ENCODE data around the gene REM2.
A peak's percentile ranks its signal among the peaks of the same experiment; 100 is the strongest.
"Not testable (repeated sequence)": the region's sequence is repeated elsewhere in the genome, so short reads cannot be mapped to it uniquely, and the experiment has no call there.

Gene REM2

DNA sequence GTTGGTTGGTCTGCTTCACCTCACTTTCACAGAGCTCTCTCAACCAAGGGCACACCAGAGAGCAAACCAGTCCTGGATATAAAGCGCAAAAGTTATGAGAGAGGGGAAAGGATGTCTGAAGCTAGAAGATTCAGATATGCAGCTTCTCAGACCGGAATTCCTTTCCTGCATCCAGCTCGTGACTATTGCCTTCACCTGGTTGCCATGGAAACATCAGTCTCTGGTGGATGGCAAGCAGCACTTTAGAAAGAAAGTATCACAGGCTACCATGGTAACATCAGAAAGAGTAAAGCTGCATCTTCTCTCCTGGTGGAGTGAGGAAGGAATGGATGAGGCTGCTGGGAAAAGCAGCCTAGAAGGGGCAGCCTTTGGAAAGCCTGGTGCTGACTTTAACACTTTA lies 13.7 kb downstream of the REM2 start:
- DNase-seq (ENCODE audit: low spot score) = no peak

DNA sequence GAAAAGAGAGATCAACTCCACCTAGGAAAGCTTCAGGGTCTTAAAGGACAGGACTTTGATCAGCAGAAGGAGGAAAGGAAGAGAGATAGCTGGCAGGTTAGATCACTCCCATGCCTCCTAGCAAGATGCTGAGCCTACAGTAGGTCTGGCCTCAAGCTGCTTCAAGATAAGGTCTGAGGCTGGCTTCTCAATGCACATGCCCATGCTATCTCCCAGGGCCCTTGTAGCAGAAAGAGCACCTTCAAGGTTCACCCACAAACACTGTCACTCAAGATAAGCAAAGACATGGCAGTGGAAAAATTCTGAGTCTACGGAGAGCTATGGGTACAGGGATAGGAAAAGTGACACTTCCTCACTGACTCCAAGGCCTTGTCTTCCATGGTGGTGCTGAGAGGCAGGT lies 14.3 kb downstream of the REM2 start:
- no peak for DNase-seq (ENCODE audit: low spot score)

DNA sequence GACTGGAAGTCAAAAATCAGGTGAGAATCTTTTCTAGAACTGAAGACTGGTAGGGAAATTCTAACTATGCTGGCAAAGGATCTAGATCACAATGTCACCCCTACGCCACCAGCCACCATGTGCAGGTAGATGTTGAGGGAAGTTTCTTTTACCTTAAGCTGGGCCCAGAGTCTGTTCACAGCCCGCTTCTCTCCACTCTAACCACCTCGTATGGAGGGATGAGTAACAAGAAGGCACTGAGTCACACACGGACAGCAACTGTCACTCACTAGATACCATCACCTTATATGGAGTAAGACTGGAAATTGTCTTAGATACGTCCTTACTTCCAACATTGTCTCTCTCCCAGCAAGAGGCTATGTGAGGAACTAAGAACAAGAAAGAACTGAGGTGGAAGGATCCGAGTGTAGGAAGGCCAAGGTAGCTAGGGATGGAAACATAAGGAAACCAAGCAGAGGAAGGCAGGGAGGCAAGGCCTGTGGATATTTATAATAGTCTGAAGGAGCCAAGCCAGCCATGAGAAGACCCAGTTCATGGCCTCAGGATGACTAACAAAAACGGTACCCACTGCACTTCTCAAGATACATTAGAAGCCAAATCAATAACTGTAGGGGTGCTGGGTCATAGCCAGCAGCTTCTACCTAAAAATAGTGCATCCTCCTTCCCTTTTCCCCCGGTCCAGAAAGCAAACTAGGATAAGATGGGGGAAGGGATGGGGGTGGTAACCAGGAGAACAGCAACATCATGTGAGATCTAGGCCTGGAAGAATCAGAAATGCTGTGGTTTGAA lies 15.5 kb downstream of the REM2 start:
- no peak for DNase-seq (ENCODE audit: low spot score)

DNA sequence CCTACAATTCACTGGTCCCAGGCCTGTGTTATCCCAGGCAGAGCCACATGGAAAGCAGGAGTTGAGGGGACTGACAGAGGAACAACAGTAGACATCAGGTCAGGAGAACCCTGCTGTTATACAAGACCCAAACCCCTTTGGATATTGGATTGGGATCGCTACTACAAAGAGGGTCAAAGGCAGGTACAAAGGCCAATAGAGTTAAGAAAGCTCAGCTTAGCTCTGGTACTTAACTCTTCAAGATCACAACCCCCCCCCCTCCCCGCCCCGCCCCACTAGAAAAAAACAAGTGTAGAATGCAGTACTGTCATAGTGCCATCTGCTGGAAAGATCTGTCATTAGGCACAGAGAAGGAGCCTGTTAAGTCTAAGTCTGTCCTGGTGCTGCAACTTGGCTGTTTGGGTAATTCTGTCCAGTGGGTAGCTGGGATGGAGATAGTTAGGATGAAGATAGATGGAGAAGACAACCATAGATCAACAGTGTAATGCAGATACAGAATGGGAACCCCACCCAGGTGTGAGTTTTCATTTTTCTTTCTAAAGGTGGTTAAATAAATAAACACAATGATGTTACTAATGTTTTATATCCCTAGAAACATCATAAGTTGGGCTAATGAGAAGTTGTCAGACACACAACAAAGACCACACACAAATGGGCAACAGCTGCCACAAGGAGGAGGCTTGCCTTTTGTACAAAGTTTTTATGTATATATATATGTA lies 17.2 kb downstream of the REM2 start:
- peak; percentile 73 for DNase-seq (ENCODE audit: low spot score)

DNA sequence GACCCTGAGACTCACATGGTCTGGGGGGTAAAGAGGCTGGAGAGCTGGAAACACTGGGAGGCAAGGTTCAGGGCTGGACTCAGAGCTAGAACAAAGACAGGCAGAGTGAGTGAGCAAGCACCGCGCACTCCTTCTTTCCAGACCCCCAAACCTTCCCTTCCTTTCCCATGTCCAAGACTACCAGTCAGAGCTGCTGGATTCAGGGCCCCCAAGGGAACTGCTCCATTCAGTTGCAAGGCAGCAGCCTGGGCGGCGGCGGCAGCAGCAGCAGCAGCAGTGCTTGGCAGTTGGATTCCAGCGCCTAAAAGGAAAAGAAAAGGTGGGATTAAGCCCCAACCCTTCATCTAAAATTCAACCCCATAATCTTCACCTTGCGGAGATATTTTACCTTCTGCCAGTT lies 18.8 kb downstream of the REM2 start:
- DNase-seq (ENCODE audit: low spot score) = no peak

DNA sequence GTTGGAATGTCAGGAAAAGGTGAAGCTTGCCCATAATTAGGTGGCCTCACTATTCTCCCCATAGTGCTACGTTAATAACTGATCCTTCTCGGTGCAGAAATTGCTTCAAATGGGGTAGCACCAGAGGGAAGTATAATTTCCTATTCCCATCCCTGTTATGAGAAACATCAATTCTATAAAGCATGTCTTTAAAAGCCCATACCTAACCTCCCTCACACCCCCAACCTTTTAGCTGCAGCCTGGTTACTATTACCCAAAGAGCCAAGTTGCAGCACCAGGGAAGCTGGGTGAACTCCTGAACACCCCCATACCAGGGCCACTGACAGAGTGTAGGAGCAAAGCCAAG lies 20.7 kb downstream of the REM2 start:
- DNase-seq (ENCODE audit: low spot score) = no peak

DNA sequence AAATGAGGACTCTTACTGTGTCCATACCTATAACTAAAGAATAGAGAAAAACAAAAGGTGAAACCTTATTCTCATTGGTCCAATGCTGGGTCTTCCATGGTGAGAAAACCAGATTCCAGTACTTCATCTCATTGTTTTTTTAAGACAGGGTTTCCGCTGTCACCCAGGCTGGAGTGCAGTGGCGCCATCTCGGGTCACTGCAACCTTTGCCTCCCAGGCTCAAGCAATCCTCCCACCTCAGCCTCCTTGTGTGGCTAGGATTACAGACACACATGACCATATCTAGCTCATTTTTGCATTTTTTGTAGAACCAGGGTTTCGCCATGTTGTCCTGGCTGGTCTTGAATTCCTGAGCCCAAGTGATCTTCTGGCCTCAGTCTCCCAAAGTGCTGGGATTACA lies 22.6 kb downstream of the REM2 start:
- no peak for DNase-seq (ENCODE audit: low spot score)

DNA sequence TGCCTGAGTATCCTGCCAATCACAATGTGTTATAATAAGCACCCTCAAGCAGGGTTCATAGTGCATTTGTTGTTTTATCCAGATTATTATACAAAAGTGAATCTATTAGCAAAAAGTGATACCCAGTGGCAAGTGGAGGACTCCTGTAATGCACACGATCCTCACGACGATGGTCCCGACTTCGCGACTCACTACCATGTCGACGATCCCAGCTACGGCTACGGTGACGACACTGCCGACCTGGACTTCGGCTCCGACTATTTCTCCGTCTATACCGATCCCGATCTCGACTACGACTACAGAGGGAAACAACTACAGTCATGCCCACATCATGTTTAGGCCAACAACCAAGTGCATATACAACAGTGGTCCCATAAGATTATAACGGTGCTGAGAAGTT lies 23.1 kb downstream of the REM2 start:
- DNase-seq (ENCODE audit: low spot score) = no peak

DNA sequence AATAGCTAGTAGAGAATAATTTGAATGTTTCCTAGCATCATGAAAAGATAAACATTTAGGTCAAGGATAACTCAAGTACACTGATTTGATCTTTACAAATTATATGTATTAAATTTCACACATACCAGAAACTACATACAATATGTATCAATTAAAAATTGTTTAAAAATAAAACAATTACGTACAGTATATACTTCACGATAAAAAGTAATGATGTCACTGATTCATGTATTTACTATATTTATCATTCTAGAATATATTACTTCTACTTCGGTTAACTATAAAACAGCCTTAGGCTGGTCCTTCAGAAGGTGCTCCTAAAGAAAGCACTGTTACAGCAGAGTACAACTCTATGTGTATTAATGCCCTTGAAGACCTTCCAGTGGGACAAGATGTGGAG lies 24.4 kb downstream of the REM2 start:
- DNase-seq (ENCODE audit: low spot score) = no peak

DNA sequence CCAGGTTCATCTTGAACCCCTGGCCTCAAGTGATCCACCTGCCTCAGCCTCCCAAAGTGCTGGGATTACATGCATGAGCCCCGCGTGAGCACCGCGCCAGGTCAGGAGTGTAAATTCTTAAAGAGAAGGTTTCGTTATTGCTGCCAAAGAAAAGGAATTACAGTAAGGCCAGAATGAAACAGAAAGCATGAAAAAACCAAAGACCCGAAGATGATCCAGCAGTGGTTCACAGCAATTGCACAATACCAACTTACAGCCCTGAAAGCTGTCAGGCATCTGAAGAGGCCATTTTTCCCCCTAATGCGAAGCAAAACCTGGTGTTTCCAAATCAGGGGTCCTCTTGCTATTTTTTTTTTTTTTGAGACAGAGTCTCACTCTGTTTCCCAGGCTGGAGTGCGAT lies 25.6 kb downstream of the REM2 start:
- no peak for DNase-seq (ENCODE audit: low spot score)

DNA sequence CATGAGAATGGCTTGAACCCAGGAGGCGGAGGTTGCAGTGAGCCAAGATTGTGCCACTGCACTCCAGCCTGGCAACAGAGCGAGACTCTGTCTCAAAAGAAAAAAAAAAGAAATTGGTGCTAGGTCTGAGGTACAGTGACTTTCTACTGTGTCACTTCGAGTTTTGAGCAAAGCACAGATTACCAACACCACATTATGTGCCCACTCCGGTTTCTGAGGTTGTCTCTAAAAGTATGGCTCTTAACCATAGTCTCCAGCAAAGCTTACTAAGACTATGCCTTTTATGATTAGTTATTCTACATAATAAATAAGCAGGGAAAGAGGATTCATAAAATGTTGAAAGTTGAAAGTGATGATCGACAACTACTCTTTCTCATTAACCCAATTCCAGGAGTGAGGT lies 27.9 kb downstream of the REM2 start:
- DNase-seq (ENCODE audit: low spot score) = no peak

DNA sequence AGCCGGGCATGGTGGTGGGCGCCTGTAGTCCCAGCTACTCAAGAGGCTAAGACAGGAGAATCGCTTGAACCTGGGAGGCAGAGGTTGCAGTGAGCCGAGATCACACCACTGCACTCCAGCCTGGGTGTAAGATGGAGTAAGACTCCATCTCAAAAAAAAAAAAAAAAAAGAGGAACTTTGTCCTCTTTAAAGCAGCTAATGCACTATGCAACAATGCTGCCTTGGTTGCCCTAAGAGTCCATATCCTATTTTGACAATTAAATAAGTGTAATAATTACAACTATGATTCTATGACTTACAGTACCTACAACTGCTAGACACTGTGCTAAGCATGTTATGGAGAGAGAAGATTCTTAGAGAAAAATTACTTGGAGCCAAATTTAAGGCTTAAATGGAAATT lies 31.8 kb downstream of the REM2 start:
- DNase-seq (ENCODE audit: low spot score) = not testable (repeated sequence)

DNA sequence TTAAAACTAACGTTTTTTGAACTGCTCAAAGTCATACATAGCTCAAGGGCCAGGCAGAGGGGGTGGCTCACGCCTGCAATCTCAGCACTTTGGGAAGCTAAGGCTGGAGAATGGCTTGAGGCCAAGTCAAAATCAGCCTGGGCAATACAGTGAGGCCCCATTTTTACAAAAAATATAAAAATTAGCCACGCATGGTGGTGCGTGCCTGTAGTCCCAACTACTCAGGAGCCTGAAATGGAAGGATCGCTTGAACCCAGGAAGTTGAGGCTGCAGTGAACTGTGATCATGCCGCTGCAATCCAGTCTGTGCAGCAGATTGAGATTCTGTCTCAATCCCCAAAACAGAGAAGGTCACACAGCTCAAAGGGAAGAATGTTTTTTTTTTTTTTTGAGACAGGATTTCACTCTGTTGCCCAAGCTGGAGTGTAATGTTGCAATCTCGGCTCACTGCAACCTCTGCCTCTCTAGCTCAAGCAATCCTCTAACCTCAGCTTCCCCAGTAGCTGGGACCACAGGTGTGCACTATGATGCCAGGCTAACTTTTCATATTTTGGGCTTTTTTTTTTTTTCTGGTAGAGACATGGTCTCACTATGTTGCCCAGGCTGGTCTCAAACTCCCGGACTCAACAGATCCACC lies 33.0 kb downstream of the REM2 start:
- no peak for DNase-seq (ENCODE audit: low spot score)

DNA sequence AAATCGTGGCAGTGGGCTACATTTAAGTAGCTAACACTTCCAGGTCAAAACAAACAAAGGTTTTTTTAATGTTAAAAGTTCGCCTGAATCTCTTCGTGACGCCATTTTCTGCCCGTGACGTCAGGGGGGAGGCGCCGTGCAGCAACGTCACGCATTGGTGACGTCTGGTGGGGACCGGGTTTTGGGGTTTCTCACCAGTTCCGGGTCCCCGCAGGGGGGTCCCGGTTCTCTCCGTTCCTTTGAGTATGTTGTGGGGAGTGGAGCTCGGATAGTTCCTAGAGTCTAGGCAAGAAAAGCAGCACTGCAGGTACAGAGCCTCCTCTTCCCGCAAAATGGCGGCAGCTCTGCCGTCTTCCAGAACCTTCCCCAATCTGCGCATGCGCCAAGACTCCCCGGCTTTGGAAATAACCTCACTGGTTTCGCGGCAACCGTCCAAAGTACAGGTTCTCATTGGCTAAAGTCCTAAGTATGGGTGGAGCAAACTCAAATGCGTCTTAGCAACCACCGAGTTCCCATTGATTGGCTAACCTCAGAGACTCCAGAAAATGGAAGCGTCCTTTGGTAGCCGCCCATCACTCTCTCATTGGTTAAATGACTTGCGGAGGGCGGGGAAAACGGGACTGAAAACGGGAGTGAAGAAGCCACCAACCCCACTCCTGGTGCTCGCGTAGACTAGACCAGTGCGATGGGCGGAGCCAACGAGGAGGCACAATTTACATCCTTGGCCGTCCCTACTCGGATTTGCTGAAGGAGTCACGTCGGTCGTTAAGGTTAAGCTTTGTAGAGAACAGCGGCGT lies 36.0 kb downstream of the REM2 start, which contains the start of gene RBM23:
Gene RBM23 (minus strand): TSS at position 346 of the 797 bp plus-strand sequence.
- DNase-seq (ENCODE audit: low spot score) = peak; percentile 92

DNA sequence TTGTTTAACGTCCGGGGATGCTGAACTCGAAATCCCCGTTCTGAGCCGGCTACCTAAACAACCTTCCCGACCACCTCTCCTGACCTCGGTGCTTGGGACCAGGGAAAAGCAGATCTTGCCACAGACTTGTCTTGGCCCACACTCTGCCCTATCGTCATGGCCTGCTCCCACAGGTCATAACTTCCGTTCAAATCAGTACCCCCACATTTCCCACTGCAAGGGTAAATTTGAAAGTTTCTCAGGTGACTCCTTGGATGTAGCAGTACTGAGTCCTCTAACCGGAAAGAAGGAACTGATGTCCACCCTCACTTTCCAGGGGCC lies 36.5 kb downstream of the REM2 start:
- DNase-seq (ENCODE audit: low spot score) = no peak

DNA sequence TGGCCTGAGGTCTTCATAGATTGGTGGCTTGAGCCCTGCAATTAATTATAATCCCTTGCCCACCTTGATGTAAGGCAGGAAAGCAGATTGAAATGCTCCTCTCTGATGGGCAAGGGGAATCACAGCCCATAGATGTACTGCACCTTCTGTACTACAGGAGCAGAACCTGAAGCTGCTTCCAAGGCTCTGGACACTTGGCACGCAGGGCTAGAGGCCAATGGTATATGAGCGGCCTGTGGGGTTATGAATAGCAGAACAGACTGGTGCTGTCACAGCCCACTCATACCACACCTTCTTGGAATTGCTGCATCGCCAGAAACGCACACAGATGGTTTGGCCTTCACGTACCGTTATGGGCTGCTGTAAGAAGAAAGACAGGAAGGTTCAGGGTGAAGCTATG lies 37.7 kb downstream of the REM2 start:
- DNase-seq (ENCODE audit: low spot score) = no peak

DNA sequence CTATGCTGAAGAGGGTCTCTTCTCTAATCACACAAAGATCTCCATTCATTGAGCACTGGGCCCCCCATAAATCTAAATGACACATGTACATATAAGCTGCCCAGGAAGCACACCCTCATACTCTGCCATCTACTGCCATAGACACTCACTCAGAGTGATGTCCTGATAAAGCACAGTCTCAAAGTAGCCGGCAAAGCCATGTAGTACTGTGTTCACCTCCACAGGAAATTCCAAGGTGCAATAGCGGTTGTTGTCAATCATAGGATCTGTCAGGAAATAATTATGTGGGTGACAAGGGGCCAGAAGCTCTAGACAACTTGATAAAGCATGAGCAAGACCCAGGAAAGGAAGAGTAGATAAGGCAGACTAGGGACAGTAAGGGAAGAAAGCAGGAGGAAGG lies 39.3 kb downstream of the REM2 start:
- DNase-seq (ENCODE audit: low spot score) = no peak

DNA sequence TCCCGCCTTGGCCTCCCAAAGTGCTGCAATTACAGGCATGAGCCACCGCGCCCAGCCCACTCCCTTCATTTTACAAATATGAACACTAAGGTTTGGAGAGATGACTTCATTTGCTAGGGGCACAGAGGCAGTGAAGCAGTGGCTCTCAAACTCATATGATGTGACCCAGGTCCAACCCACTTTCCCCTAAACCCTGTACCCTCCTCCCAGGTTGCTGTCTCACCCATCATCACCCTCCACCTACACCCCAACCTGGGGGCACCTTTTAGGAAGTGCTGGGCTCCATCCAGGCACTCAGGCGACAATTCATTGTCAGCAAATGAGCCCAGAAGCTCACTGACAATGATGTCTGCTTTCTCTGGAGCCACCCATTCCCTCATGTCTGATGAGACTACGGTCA lies 40.7 kb downstream of the REM2 start:
- no peak for DNase-seq (ENCODE audit: low spot score)

DNA sequence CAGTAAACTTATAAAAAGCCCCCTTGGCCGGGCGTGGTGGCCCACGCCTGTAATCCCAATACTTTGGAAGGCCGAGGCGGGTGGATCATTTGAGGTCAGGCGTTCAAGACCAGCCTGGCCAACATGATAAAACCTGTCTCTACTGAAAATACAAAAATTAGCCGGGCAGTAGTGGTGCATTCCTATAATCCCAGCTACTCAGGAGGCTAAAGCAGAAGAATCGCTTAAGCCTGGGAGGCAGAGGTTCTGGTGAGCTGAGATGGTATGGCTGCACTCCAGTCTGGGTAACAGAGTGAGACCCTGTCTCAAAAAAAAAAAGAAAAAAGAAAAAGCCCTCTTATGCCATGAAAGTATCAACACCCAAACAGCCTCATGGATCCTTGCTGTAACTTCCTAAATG lies 42.5 kb downstream of the REM2 start:
- DNase-seq (ENCODE audit: low spot score) = no peak

DNA sequence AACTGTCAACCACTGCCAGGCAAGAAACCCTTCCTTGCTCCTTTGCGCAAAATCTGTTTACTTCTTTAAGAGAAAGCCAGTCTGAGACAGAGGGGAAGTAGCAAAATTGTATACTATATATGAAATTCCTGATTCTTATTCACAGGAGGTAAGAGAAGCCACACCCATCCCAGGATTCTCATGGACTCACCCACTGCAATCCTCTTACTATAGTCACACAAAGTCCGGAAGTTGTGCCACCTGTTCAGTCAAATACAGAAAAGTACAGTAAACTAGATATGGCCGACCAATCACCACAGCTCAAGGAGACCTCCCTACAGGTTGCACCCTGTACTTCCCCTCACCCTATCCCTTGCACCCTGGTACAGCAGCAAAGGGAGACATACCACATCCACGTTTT lies 43.3 kb downstream of the REM2 start:
- no peak for DNase-seq (ENCODE audit: low spot score)

DNA sequence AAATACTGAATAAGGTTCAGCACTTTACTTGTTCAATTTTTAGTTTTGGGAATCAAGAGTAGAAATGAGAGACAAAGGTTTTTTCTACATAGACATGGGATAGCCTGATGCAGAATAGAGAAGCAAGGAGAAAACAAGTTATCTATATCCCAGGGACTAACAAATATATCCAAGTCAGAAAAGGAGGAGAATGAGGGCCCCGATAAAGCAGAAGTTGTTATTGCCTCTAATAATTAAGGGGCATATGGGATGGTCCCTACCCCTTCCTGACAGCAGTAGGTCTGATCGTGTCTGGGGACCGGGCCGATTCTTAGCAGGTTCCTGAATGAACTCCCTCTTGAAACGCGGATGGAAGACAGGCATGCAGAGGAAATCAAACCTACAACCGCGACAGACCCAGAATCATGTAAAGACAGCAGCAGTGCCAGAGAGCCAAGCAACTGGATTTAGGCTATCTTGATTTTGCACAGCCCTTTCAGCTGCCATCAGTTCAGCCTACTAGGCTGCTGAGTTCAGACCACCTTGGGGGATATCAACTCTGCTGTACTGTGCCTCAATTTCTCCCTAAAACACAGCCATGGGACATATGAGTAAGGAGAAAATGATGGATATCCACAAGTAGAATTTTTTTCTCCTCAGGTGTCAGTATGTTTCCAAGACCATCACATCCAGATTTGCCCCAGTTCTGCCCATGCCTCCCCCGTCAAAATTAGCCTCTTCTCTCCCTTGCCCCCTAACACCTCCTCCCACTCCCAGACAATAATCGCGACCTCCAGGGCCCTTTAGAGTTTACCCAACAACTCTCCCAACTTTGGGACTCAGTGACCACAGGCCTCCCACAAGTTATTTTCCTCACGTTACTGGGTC lies 45.4 kb downstream of the REM2 start:
- DNase-seq (ENCODE audit: low spot score) = no peak
